HepG2 (cell line): ENCODE results near the gene TBCCD1. TPM values are rescaled to one million over a fixed set of nuclear protein-coding genes. Genes with fewer than 3 reads are reported as not detected.

Experiments used
- FOXC1 ChIP-seq: sonication (generic); formaldehyde crosslinking; IDR thresholded peaks from 2 replicates; pipeline ENCODE4 v1.8.0; 2022; ENCODE audit warnings: mild to moderate bottlenecking, missing genetic modification reagents, borderline replicate concordance
- GPN1 ChIP-seq: sonication (generic); formaldehyde crosslinking; IDR thresholded peaks from 2 replicates; pipeline ENCODE4 v1.5.1; 2020; ENCODE audit warnings: missing genetic modification reagents, borderline replicate concordance
- NR1H2 ChIP-seq: sonication (generic); formaldehyde crosslinking; IDR thresholded peaks from 2 replicates; pipeline ENCODE4 v1.8.1; 2022; ENCODE audit warnings: low read depth, missing genetic modification reagents, borderline replicate concordance
- SALL1 ChIP-seq: sonication (generic); formaldehyde crosslinking; IDR thresholded peaks from 2 replicates; pipeline ENCODE4 v1.8.0; 2022; ENCODE audit warnings: mild to moderate bottlenecking, missing genetic modification reagents
- SATB2 ChIP-seq: sonication (generic); formaldehyde crosslinking; IDR thresholded peaks from 2 replicates; pipeline ENCODE4 v1.5.0; 2020; ENCODE audit warnings: missing genetic modification reagents
- SRSF1 ChIP-seq: fragments of 200-400 bp; formaldehyde crosslinking; optimal IDR thresholded peaks from 2 replicates; pipeline ENCODE3; 2017; ENCODE audit warnings: mild to moderate bottlenecking, low read depth, low read length, moderate library complexity
- XBP1 ChIP-seq: sonication (generic); formaldehyde crosslinking; IDR thresholded peaks from 2 replicates; pipeline ENCODE4 v1.5.0; 2020; ENCODE audit warnings: missing genetic modification reagents
- ZBTB7B ChIP-seq: sonication (generic); formaldehyde crosslinking; IDR thresholded peaks from 2 replicates; pipeline ENCODE4 v1.4.0; 2020; ENCODE audit warnings: missing genetic modification reagents
- ZNF34 ChIP-seq: sonication (generic); formaldehyde crosslinking; IDR thresholded peaks from 2 replicates; pipeline ENCODE4 v1.4.0; 2020; ENCODE audit warnings: mild to moderate bottlenecking, missing genetic modification reagents, borderline replicate concordance
- ZNF749 ChIP-seq: sonication (generic); formaldehyde crosslinking; IDR thresholded peaks from 2 replicates; pipeline ENCODE4 v1.8.0; 2022; ENCODE audit warnings: mild to moderate bottlenecking, missing genetic modification reagents, moderate library complexity, borderline replicate concordance
- polyA plus RNA-seq, 8 experiments: library from polyadenylated mRNA; depleted of rRNA in 3 of 8; stranded (reverse) in 7 of 8; unstranded in 1 of 8; fragments of >200 nt; fragmentation: Illumina TruSeq in 4 of 8; extraction: Trizol in 4 of 8; gene quantifications; 2 replicates each; pipeline versions ENCODE4 v1.2.1 to v1.2.3, GENCODE V29; 2011 to 2016; ENCODE audit warnings: low read depth in 4 of 8, missing spikeins in 1 of 8, mixed read lengths in 1 of 8; ENCODE audit not compliant: insufficient read depth in 1 of 8
- total RNA-seq, 5 experiments: library from RNA; depleted of rRNA; stranded (reverse); fragments of >200 nt; fragmentation: Illumina TruSeq; extraction: Trizol; gene quantifications; 2 replicates each; pipeline ENCODE4 v1.2.3, GENCODE V29; 2016; ENCODE audit warnings: low read depth in 1 of 5
- TF ChIP-seq, protein P1 (sequence below), 2 experiments: IDR thresholded peaks; 2 replicates each; pipeline ENCODE4 v1.6.1; 2011 to 2012; ENCODE audit warnings: low read length in 2 of 2, borderline replicate concordance in 1 of 2, low read depth in 1 of 2, mild to moderate bottlenecking in 1 of 2, moderate library complexity in 1 of 2
- TF ChIP-seq, protein P2 (sequence below): sonication (generic); formaldehyde crosslinking; IDR thresholded peaks from 2 replicates; pipeline ENCODE4 v1.4.0; 2020; ENCODE audit warnings: missing genetic modification reagents, mild to moderate bottlenecking, borderline replicate concordance
- TF ChIP-seq, protein P3 (sequence below): sonication (generic); formaldehyde crosslinking; IDR thresholded peaks from 2 replicates; pipeline ENCODE4 v1.5.1; 2020; ENCODE audit warnings: missing genetic modification reagents, mild to moderate bottlenecking, borderline replicate concordance
- TF ChIP-seq, protein P4 (sequence below): sonication (generic); formaldehyde crosslinking; IDR thresholded peaks from 2 replicates; pipeline ENCODE4 v1.8.0; 2022; ENCODE audit warnings: low read depth, missing genetic modification reagents
- TF ChIP-seq, protein P5 (sequence below): sonication (generic); formaldehyde crosslinking; conservative IDR thresholded peaks from 2 replicates; pipeline ENCODE4 v1.8.1; 2023; ENCODE audit warnings: missing genetic modification reagents

Gene TBCCD1
- total and polyA plus RNA-seq, 2 of the 13 experiments (the other 11 are each of a cell fraction or from before 2014, with no cell fraction given) = 13.6 to 16.2 TPM

DNA sequence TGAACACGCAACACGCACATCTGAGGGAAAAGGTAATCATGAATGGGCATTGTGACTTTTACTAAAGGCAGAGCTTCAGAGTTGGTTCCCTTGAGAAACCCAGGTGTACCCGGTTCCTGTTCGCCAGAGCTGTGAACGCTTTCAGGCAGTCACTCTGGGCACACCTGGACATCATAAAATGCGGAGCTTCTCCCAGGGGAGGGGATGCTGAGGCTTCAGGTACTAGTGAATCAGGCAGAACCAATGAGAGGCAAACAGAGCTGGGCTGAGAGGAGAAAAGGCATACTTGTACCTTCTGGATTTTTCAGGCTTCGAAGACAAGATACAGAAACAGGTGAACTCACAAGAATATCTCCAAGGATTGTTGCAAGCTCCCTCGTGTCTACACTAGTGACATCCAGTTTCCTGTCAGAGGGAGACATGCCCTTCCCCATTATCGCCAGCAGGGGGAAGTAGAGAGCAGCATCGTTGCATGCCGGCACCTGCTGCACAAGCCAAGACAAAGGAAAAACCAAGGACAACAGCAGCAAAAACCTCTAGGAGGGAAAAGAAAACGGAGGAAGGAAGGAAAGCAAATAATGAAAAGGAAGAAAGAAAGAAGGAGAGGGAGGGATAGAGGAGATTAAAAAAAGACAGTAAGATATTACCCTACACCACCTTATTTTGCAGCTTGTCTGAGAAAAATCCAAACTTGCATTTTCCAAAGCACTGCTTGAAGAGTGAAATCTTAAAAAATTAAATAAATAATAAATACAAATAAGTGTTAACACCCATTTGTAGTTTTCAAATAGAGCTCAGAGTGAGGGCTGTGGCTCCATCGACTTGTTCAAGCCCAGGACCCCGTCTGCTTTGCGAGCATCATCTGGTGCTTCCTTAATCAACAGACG lies 47.7 kb upstream of the TBCCD1 start (continued):
- TF ChIP-seq, protein P1, sequence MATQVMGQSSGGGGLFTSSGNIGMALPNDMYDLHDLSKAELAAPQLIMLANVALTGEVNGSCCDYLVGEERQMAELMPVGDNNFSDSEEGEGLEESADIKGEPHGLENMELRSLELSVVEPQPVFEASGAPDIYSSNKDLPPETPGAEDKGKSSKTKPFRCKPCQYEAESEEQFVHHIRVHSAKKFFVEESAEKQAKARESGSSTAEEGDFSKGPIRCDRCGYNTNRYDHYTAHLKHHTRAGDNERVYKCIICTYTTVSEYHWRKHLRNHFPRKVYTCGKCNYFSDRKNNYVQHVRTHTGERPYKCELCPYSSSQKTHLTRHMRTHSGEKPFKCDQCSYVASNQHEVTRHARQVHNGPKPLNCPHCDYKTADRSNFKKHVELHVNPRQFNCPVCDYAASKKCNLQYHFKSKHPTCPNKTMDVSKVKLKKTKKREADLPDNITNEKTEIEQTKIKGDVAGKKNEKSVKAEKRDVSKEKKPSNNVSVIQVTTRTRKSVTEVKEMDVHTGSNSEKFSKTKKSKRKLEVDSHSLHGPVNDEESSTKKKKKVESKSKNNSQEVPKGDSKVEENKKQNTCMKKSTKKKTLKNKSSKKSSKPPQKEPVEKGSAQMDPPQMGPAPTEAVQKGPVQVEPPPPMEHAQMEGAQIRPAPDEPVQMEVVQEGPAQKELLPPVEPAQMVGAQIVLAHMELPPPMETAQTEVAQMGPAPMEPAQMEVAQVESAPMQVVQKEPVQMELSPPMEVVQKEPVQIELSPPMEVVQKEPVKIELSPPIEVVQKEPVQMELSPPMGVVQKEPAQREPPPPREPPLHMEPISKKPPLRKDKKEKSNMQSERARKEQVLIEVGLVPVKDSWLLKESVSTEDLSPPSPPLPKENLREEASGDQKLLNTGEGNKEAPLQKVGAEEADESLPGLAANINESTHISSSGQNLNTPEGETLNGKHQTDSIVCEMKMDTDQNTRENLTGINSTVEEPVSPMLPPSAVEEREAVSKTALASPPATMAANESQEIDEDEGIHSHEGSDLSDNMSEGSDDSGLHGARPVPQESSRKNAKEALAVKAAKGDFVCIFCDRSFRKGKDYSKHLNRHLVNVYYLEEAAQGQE (IDR thresholded peaks at IDR 0.05; ENCODE audit: borderline replicate concordance in 1 of 2, low read depth in 1 of 2, low read length in 2 of 2) = no peak
- no peak for TF ChIP-seq GPN1 (CRISPR knock-in tag)
- TF ChIP-seq, protein P2, sequence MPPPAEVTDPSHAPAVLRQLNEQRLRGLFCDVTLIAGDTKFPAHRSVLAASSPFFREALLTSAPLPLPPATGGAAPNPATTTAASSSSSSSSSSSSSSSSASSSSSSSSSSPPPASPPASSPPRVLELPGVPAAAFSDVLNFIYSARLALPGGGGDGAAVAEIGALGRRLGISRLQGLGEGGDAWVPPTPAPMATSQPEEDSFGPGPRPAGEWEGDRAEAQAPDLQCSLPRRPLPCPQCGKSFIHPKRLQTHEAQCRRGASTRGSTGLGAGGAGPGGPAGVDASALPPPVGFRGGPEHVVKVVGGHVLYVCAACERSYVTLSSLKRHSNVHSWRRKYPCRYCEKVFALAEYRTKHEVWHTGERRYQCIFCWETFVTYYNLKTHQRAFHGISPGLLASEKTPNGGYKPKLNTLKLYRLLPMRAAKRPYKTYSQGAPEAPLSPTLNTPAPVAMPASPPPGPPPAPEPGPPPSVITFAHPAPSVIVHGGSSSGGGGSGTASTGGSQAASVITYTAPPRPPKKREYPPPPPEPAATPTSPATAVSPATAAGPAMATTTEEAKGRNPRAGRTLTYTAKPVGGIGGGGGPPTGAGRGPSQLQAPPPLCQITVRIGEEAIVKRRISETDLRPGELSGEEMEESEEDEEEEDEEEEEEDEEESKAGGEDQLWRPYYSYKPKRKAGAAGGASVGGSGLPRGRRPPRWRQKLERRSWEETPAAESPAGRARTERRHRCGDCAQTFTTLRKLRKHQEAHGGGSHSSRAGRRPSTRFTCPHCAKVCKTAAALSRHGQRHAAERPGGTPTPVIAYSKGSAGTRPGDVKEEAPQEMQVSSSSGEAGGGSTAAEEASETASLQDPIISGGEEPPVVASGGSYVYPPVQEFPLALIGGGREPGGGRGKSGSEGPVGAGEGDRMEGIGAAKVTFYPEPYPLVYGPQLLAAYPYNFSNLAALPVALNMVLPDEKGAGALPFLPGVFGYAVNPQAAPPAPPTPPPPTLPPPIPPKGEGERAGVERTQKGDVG (CRISPR knock-in tag) = no peak
- TF ChIP-seq SATB2 (CRISPR knock-in tag) = no peak
- no peak for TF ChIP-seq NR1H2 (CRISPR knock-in tag)
- TF ChIP-seq ZBTB7B = no peak
- peak; percentile 91; the same call in 1 of the 2 replicates for TF ChIP-seq ZNF34 (CRISPR knock-in tag)
- TF ChIP-seq, protein P3, sequence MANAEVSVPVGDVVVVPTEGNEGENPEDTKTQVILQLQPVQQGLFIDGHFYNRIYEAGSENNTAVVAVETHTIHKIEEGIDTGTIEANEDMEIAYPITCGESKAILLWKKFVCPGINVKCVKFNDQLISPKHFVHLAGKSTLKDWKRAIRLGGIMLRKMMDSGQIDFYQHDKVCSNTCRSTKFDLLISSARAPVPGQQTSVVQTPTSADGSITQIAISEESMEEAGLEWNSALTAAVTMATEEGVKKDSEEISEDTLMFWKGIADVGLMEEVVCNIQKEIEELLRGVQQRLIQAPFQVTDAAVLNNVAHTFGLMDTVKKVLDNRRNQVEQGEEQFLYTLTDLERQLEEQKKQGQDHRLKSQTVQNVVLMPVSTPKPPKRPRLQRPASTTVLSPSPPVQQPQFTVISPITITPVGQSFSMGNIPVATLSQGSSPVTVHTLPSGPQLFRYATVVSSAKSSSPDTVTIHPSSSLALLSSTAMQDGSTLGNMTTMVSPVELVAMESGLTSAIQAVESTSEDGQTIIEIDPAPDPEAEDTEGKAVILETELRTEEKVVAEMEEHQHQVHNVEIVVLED = no peak; the same call in 1 of the 2 replicates
- no peak for TF ChIP-seq FOXC1 (CRISPR knock-in tag)
- no peak for TF ChIP-seq XBP1 (CRISPR knock-in tag)
- TF ChIP-seq, protein P4, sequence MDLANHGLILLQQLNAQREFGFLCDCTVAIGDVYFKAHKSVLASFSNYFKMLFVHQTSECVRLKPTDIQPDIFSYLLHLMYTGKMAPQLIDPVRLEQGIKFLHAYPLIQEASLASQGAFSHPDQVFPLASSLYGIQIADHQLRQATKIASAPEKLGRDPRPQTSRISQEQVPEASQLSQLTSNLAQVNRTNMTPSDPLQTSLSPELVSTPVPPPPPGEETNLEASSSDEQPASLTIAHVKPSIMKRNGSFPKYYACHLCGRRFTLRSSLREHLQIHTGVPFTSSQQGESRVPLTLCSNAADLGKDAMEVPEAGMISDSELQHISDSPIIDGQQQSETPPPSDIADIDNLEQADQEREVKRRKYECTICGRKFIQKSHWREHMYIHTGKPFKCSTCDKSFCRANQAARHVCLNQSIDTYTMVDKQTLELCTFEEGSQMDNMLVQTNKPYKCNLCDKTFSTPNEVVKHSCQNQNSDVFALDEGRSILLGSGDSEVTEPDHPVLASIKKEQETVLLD (CRISPR knock-in tag) = no peak; the same call in 1 of the 2 replicates
- TF ChIP-seq, protein P5, sequence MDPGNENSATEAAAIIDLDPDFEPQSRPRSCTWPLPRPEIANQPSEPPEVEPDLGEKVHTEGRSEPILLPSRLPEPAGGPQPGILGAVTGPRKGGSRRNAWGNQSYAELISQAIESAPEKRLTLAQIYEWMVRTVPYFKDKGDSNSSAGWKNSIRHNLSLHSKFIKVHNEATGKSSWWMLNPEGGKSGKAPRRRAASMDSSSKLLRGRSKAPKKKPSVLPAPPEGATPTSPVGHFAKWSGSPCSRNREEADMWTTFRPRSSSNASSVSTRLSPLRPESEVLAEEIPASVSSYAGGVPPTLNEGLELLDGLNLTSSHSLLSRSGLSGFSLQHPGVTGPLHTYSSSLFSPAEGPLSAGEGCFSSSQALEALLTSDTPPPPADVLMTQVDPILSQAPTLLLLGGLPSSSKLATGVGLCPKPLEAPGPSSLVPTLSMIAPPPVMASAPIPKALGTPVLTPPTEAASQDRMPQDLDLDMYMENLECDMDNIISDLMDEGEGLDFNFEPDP (CRISPR knock-in tag) = no peak
- TF ChIP-seq SALL1 (CRISPR knock-in tag) = peak; percentile 64
- TF ChIP-seq ZNF749 (CRISPR knock-in tag) = 0 out of 2 replicates have a peak, but pooled peaks have one; percentile 17
- no peak for TF ChIP-seq SRSF1
